Uterus (tissue), 4 donors: ENCODE results near the gene CCL17. TPM values are rescaled to one million over a fixed set of nuclear protein-coding genes. Genes with fewer than 3 reads are reported as not detected.
A peak's percentile ranks its signal among the peaks of the same experiment; 100 is the strongest.

Source experiments
- DNase-seq, 2 donors: peaks; one replicate each; pipeline ENCODE4 v3.0.0-alpha.2; 2019 to 2020
- H3K27ac ChIP-seq, 2 donors: fragments of 200-600 bp; sonication (generic); 1 replicate in 1 of 2; 2 replicates in 1 of 2; pipeline ENCODE4 v1.5.1; 2016 to 2018
- H3K27me3 ChIP-seq, 2 donors: fragments of 200-600 bp; sonication (generic); one replicate each; pipeline ENCODE4 v1.5.1; 2018 to 2019; ENCODE audit warnings: control low read depth in 1 of 2
- H3K36me3 ChIP-seq, 2 donors: fragments of 200-600 bp; sonication (generic); one replicate each; pipeline ENCODE4 v1.5.1; 2019; ENCODE audit warnings: control low read depth in 1 of 2
- H3K4me1 ChIP-seq, 2 donors: fragments of 200-600 bp; sonication (generic); one replicate each; pipeline ENCODE4 v1.5.1; 2018 to 2019; ENCODE audit warnings: control low read depth in 1 of 2
- H3K4me3 ChIP-seq, 2 donors: fragments of 200-600 bp; sonication (generic); 1 replicate in 1 of 2; 2 replicates in 1 of 2; pipeline ENCODE4 v1.5.1; 2018 to 2019; ENCODE audit warnings: mild to moderate bottlenecking in 1 of 2
- H3K9me3 ChIP-seq, 2 donors: fragments of 200-600 bp; sonication (generic); one replicate each; pipeline ENCODE4 v1.5.1; 2019; ENCODE audit warnings: control low read depth in 1 of 2
- CTCF ChIP-seq, 4 experiments: fragments of 200-600 bp in 2 of 4; fragments of 450-650 bp in 2 of 4; sonication (generic) in 2 of 4; IDR thresholded peaks; one replicate each; pipeline ENCODE4 v1.5.1; 2016 to 2019; ENCODE audit warnings: antibody characterized with exemption in 4 of 4, mild to moderate bottlenecking in 2 of 4, moderate library complexity in 1 of 4
- POLR2A ChIP-seq, 2 donors: fragments of 450-650 bp; IDR thresholded peaks; one replicate each; pipeline ENCODE4 v1.6.1; 2016; ENCODE audit warnings: antibody characterized with exemption in 2 of 2, mild to moderate bottlenecking in 1 of 2, moderate library complexity in 1 of 2
- intact Hi-C: fragments of 100-400 bp; cut with DNase I; formaldehyde crosslinking; loops from one replicate; pipeline ENCODE4 v1.15.1; 2023; ENCODE audit warnings: low total_unique reads
- total RNA-seq, 4 donors: library from RNA; depleted of rRNA in 3 of 4; stranded (reverse); fragments of >200 nt in 3 of 4; gene quantifications; one replicate each; pipeline versions ENCODE4 v1.1.0 to v1.2.4, GENCODE V29; 2014 to 2023
- donor health status: DM: yes; HTN: yes; CAD: no.

CCL17 gene
- total RNA-seq, 4 donors from 2014 or later: not detected

GRCh38 chr16:57419506-57419905 is 14.9 kb downstream of the CCL17 start:
- no peak for TF ChIP-seq CTCF (IDR thresholded peaks at IDR 0.05)
- TF ChIP-seq POLR2A (IDR thresholded peaks at IDR 0.05): no peak
- Histone ChIP-seq H3K27ac (peak overlapping the region in 1 of 2 donors; percentile 39), H3K4me3 (no peak overlapping the region), H3K4me1 (no peaks in the 10 kb centered on the region), H3K9me3 (no peaks in the 10 kb centered on the region), H3K36me3 (no peaks in the 10 kb centered on the region), H3K27me3 (no peaks in the 10 kb centered on the region)
- DNase-seq: no peak
- intact Hi-C loops: loop anchor here (5.0 kb wide), 1 partner anchor 327 kb away; the partner anchor contains the start of gene CPNE2

GRCh38 chr16:57422026-57422944 is 17.7 kb downstream of the CCL17 start:
- no peaks in the 10 kb centered on the region for H3K4me1 ChIP-seq
- TF ChIP-seq CTCF (IDR thresholded peaks at IDR 0.05) (peak; percentile 58 to 72 (median 66)), POLR2A (IDR thresholded peaks at IDR 0.05) (no peak)
- no peaks in the 10 kb centered on the region for H3K27me3 ChIP-seq
- intact Hi-C loops: no loop called here
- no peaks in the 10 kb centered on the region for H3K9me3 ChIP-seq
- no peak overlapping the region for H3K4me3 ChIP-seq
- DNase-seq: peak; percentile 55
- H3K27ac ChIP-seq: peak overlapping the region; percentile 52 to 58
- no peaks in the 10 kb centered on the region for H3K36me3 ChIP-seq

GRCh38 chr16:57423152-57423551 is 18.6 kb downstream of the CCL17 start:
- intact Hi-C loops: no loop called here
- Histone ChIP-seq H3K27me3 (no peaks in the 10 kb centered on the region), H3K27ac (no peak overlapping the region), H3K9me3 (no peaks in the 10 kb centered on the region), H3K4me1 (no peaks in the 10 kb centered on the region), H3K36me3 (no peaks in the 10 kb centered on the region), H3K4me3 (no peak overlapping the region)
- DNase-seq: no peak
- TF ChIP-seq POLR2A (IDR thresholded peaks at IDR 0.05) (no peak), CTCF (IDR thresholded peaks at IDR 0.05) (no peak)

- DNase-seq: no peak
- no peaks in the 10 kb centered on the region for H3K4me1 ChIP-seq
- no peak overlapping the region for H3K27ac ChIP-seq
- intact Hi-C loops: no loop called here
- no peaks in the 10 kb centered on the region for H3K36me3 ChIP-seq
- no peak overlapping the region for H3K4me3 ChIP-seq
- no peak for TF ChIP-seq CTCF (IDR thresholded peaks at IDR 0.05)
- no peak for TF ChIP-seq POLR2A (IDR thresholded peaks at IDR 0.05)
- no peaks in the 10 kb centered on the region for H3K9me3 ChIP-seq
- H3K27me3 ChIP-seq: no peaks in the 10 kb centered on the region
These were observed 20.0 kb downstream of the CCL17 start for GRCh38 chr16:57424583-57424982.

- TF ChIP-seq POLR2A (IDR thresholded peaks at IDR 0.05): no peak
- no peak for TF ChIP-seq CTCF (IDR thresholded peaks at IDR 0.05)
- H3K4me1 ChIP-seq: no peaks in the 10 kb centered on the region
- H3K4me3 ChIP-seq: no peak overlapping the region
- H3K27ac ChIP-seq: no peak overlapping the region
- no peak for DNase-seq
- H3K9me3 ChIP-seq: no peaks in the 10 kb centered on the region
- intact Hi-C loops: no loop called here
- H3K36me3 ChIP-seq: no peaks in the 10 kb centered on the region
- H3K27me3 ChIP-seq: no peaks in the 10 kb centered on the region
These were observed 21.8 kb downstream of the CCL17 start for GRCh38 chr16:57426356-57426755.
